ENCODE results near the gene DRD2. TPM values are rescaled to one million over a fixed set of nuclear protein-coding genes. Genes with fewer than 3 reads are reported as not detected.

DRD2 gene
- total RNA-seq, 1 experiment from 2014 or later: 0.44 TPM

DNA sequence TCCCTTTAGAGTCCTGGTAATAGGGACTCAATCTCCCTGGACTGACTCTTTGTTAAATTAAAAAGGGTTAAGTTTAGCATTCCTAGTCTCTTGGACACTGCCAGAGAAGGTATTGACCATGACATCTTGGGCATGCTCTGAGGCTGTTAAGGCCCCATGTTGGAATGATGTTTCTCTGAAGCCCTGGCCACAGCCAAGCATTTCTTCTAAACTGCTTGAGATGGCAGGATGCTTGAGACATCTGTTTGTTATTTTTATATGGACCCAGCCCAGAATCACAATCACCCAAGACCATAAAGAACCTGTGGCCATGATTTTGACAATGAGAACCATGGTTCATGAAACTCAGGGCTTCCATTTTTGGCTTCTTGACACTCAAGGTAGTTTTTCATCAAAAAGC is 93.1 kb downstream of the DRD2 start:
- H3K27me3 Mint-ChIP-seq (ENCODE audit: low read depth): peaks cover 5% of the 10 kb centered on the region
- H3K4me3 Mint-ChIP-seq: no peak overlapping the region
- Histone ChIP-seq H4K5ac (ENCODE audit: insufficient read length, low read depth, low read length) (no peak overlapping the region), H4K91ac (ENCODE audit: insufficient read length, low read depth, low read length) (no peak overlapping the region), H2AK5ac (ENCODE audit: insufficient read length, low read length) (no peak overlapping the region), H2BK20ac (ENCODE audit: low read depth, low read length, poor library complexity, severe bottlenecking) (no peak overlapping the region), H3T11ph (ENCODE audit: low read length) (no peak overlapping the region), H3K9ac (ENCODE audit: extremely low read depth, insufficient read length, low read length) (no peak overlapping the region), H3K4me1 (ENCODE audit: insufficient read depth, low read length) (no peaks in the 10 kb centered on the region), H3K79me2 (ENCODE audit: insufficient read depth, low read length) (no peaks in the 10 kb centered on the region), H2AFZ (ENCODE audit: low read length) (no peak overlapping the region), H3K14ac (ENCODE audit: insufficient read depth, low read length) (no peak overlapping the region), H3K56ac (ENCODE audit: insufficient read length, low read depth, low read length) (no peak overlapping the region), H3K23me2 (ENCODE audit: insufficient read length, low read depth, low read length, poor library complexity, severe bottlenecking) (no peaks in the 10 kb centered on the region), H2BK12ac (ENCODE audit: insufficient read length, low read depth, low read length) (no peak overlapping the region), H3K4me2 (ENCODE audit: insufficient read depth, insufficient read length, low read length) (no peak overlapping the region), H3K79me1 (ENCODE audit: insufficient read depth, low read depth, low read length, poor library complexity, severe bottlenecking) (no peaks in the 10 kb centered on the region), H3K27ac (ENCODE audit: insufficient read length, low read depth, low read length) (no peak overlapping the region), H2BK5ac (ENCODE audit: insufficient read length, low read length) (no peak overlapping the region), H2BK15ac (ENCODE audit: low read depth, low read length) (no peak overlapping the region), H4K20me1 (ENCODE audit: control insufficient read depth, insufficient read depth, insufficient read length) (no peaks in the 10 kb centered on the region), H3K9me3 (ENCODE audit: control insufficient read depth, low read depth, low read length) (no peaks in the 10 kb centered on the region), H3K18ac (ENCODE audit: insufficient read length, low read depth, low read length) (no peak overlapping the region), H3K4ac (ENCODE audit: low read depth, low read length) (no peak overlapping the region), H3K27me3 (ENCODE audit: insufficient read depth, low read length) (no peaks in the 10 kb centered on the region), H3K23ac (ENCODE audit: insufficient read length, low read depth, low read length) (no peak overlapping the region), H4K8ac (replicated peaks; ENCODE audit: insufficient read length, low read depth, low read length) (no peak overlapping the region), H2BK120ac (ENCODE audit: low read depth, low read length, poor library complexity, severe bottlenecking) (no peak overlapping the region)
- H3K9me3 Mint-ChIP-seq: no peaks in the 10 kb centered on the region
- no peak overlapping the region for H3K27ac Mint-ChIP-seq
- H3K36me3 Mint-ChIP-seq (ENCODE audit: insufficient read depth in 1 of 3, low read depth in 3 of 3): no peaks in the 10 kb centered on the region
- TF ChIP-seq CTCF (conservative IDR thresholded peaks at IDR 0.05): no peak
- DNase-seq: peak; percentile 5
- peaks cover 16 to 19% of the 10 kb centered on the region in 2 experiments for H3K4me1 Mint-ChIP-seq

Measured in H9 (cell line).